GM21723 (cell line): Measurements from ENCODE around the gene ST8SIA2.

ENCODE experiments used
- ATAC-seq: cut with Tn5 transposase; IDR thresholded peaks from one replicate; pipeline ENCODE4 v1.9.1; 2021; ENCODE audit warnings: mild to moderate bottlenecking, moderate library complexity; ENCODE audit not compliant: unreplicated experiment

The ST8SIA2 gene

GRCh38 chr15:92480361-92480760 is 86.7 kb downstream of the ST8SIA2 start:
- no peak for ATAC-seq

- ATAC-seq: no peak
Measured at GRCh38 chr15:92485441-92485840, 91.8 kb downstream of the ST8SIA2 start.

- no peak for ATAC-seq
Measured at GRCh38 chr15:92492551-92493115, 99.0 kb downstream of the ST8SIA2 start.

GRCh38 chr15:92494806-92495336 is 101.2 kb downstream of the ST8SIA2 start:
- no peak for ATAC-seq

GRCh38 chr15:92495446-92495845 is 101.8 kb downstream of the ST8SIA2 start:
- no peak for ATAC-seq

GRCh38 chr15:92499731-92500530 is 106.2 kb downstream of the ST8SIA2 start:
- no peak for ATAC-seq

GRCh38 chr15:92502336-92502735 is 108.7 kb downstream of the ST8SIA2 start:
- no peak for ATAC-seq

- no peak for ATAC-seq
Measured at GRCh38 chr15:92502930-92503857, 109.5 kb downstream of the ST8SIA2 start.

GRCh38 chr15:92503889-92504288 is 110.2 kb downstream of the ST8SIA2 start:
- no peak for ATAC-seq

GRCh38 chr15:92505611-92506010 is 111.9 kb downstream of the ST8SIA2 start:
- no peak for ATAC-seq

GRCh38 chr15:92506506-92506905 is 112.8 kb downstream of the ST8SIA2 start:
- ATAC-seq: no peak

- no peak for ATAC-seq
Measured at GRCh38 chr15:92510163-92510882, 116.6 kb downstream of the ST8SIA2 start.
